ENCODE measurements around the gene BCAS3. TPM values are rescaled to one million over a fixed set of nuclear protein-coding genes. Genes with fewer than 3 reads are reported as not detected.

BCAS3 gene
- total and polyA plus RNA-seq, 2 donors (not counting 1 experiment from before 2014, with no cell fraction given): 13.9 to 73.4 TPM

GRCh38 chr17:61325382-61326073 lies 647.9 kb downstream of the BCAS3 start:
- Mint-ChIP-seq H3K9me3 (ENCODE audit: insufficient read depth) (no peaks in the 10 kb centered on the region), H3K27me3 (no peaks in the 10 kb centered on the region), H3K4me1 (no peaks in the 10 kb centered on the region), H3K27ac (no peak overlapping the region), H3K4me3 (no peak overlapping the region)
- no peak overlapping the region for H3K4me3 ChIP-seq (ENCODE audit: control extremely low read depth in 1 of 5, extremely low read depth in 1 of 5, insufficient read depth in 1 of 5, low read depth in 2 of 5, low read length in 4 of 5)
- DNase-seq (no peak), ATAC-seq (ENCODE audit: low read depth) (no peak)
- WGBS (ENCODE audit: insufficient coverage): 83% methylated on average over 2 of the region's 6 CpGs
- no peaks in the 10 kb centered on the region for H4K20me1 ChIP-seq (ENCODE audit: control insufficient read depth, insufficient read depth, low read length, poor library complexity, severe bottlenecking)
- no peaks in the 10 kb centered on the region for H3K4me1 ChIP-seq (ENCODE audit: control insufficient read depth in 2 of 2, insufficient read depth in 2 of 2, low read length in 2 of 2)
- intact Hi-C loops (cut with micrococcal nuclease): no loop called here
- no peaks in the 10 kb centered on the region for H3K36me3 ChIP-seq (replicated peaks in 1 of 2; ENCODE audit: control extremely low read depth in 1 of 2, control insufficient read depth in 1 of 2, extremely low read depth in 1 of 2, insufficient read depth in 2 of 2, low read length in 1 of 2)
- H3K79me2 ChIP-seq (ENCODE audit: control insufficient read depth, insufficient read depth, low read length): no peaks in the 10 kb centered on the region
- TF ChIP-seq EZH2 (IDR thresholded peaks at IDR 0.05; ENCODE audit: borderline replicate concordance, insufficient read depth, low read depth, low read length, poor library complexity, severe bottlenecking): no peak
- H3K4me2 ChIP-seq (replicated peaks; ENCODE audit: low read depth, low read length, poor library complexity, severe bottlenecking): no peak overlapping the region
- peaks cover 0 to 2% (median 0%) of the 10 kb centered on the region in 3 donors for H3K9me3 ChIP-seq (ENCODE audit: control extremely low read depth in 1 of 3, control insufficient read depth in 2 of 3, insufficient read depth in 1 of 3, low read length in 2 of 3)
- no peak overlapping the region for H3K9ac ChIP-seq (ENCODE audit: low read length)
- ChIA-PET POLR2A (no interaction called here), CTCF (no interaction called here)
- no peak overlapping the region for H3K27ac ChIP-seq (ENCODE audit: low read length in 2 of 2)
- no peaks in the 10 kb centered on the region for H3K27me3 ChIP-seq (replicated peaks in 1 of 4; ENCODE audit: control extremely low read depth in 1 of 4, control insufficient read depth in 3 of 4, insufficient read depth in 4 of 4, low read length in 3 of 4)
- H2AFZ ChIP-seq (ENCODE audit: insufficient read depth, low read depth, low read length, poor library complexity, severe bottlenecking): no peak overlapping the region

DNA sequence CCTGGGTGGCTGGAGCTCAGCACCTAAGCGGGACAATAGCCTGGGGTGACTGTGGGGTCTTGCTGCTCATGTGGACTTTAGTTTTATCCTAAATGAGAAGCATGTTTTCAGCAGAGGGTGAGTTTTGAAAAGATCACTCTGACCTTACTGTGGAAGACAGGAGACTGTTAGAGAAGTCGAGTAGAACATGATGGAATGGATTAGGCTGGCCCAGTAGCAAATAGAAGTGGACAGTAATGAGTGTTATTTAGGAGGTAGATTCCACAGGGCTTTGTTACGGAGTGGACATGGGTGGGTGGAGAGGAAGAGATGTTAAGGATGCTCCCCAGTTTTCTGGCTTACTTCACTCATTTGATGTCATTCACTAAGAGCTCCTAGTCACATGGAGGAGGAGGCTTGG lies 648.7 kb downstream of the BCAS3 start:
- 89% methylated on average over 3 of the region's 3 CpGs for WGBS (ENCODE audit: insufficient coverage)
- no peak overlapping the region for H3K27ac ChIP-seq (ENCODE audit: low read length in 2 of 2)
- H3K27ac Mint-ChIP-seq: no peak overlapping the region
- POLR2A ChIA-PET: no interaction called here
- H3K4me3 ChIP-seq (ENCODE audit: control extremely low read depth in 1 of 5, extremely low read depth in 1 of 5, insufficient read depth in 1 of 5, low read depth in 2 of 5, low read length in 4 of 5): no peak overlapping the region
- H2AFZ ChIP-seq (ENCODE audit: insufficient read depth, low read depth, low read length, poor library complexity, severe bottlenecking): no peak overlapping the region
- H3K9me3 Mint-ChIP-seq (ENCODE audit: insufficient read depth): no peaks in the 10 kb centered on the region
- no peak for ATAC-seq (ENCODE audit: low read depth)
- no peak overlapping the region for H3K9ac ChIP-seq (ENCODE audit: low read length)
- no peaks in the 10 kb centered on the region for H3K79me2 ChIP-seq (ENCODE audit: control insufficient read depth, insufficient read depth, low read length)
- no peaks in the 10 kb centered on the region for H3K4me1 Mint-ChIP-seq
- DNase-seq: no peak
- no peaks in the 10 kb centered on the region for H3K4me1 ChIP-seq (ENCODE audit: control insufficient read depth in 2 of 2, insufficient read depth in 2 of 2, low read length in 2 of 2)
- CTCF ChIA-PET: no interaction called here
- intact Hi-C loops (cut with micrococcal nuclease): no loop called here
- H3K9me3 ChIP-seq (ENCODE audit: control extremely low read depth in 1 of 3, control insufficient read depth in 2 of 3, insufficient read depth in 1 of 3, low read length in 2 of 3): peaks cover 0 to 2% (median 0%) of the 10 kb centered on the region in 3 donors
- no peaks in the 10 kb centered on the region for H3K27me3 Mint-ChIP-seq
- no peaks in the 10 kb centered on the region for H4K20me1 ChIP-seq (ENCODE audit: control insufficient read depth, insufficient read depth, low read length, poor library complexity, severe bottlenecking)
- H3K4me2 ChIP-seq (replicated peaks; ENCODE audit: low read depth, low read length, poor library complexity, severe bottlenecking): no peak overlapping the region
- H3K27me3 ChIP-seq (replicated peaks in 1 of 4; ENCODE audit: control extremely low read depth in 1 of 4, control insufficient read depth in 3 of 4, insufficient read depth in 4 of 4, low read length in 3 of 4): no peaks in the 10 kb centered on the region
- H3K36me3 ChIP-seq (replicated peaks in 1 of 2; ENCODE audit: control extremely low read depth in 1 of 2, control insufficient read depth in 1 of 2, extremely low read depth in 1 of 2, insufficient read depth in 2 of 2, low read length in 1 of 2): no peaks in the 10 kb centered on the region
- TF ChIP-seq EZH2 (IDR thresholded peaks at IDR 0.05; ENCODE audit: borderline replicate concordance, insufficient read depth, low read depth, low read length, poor library complexity, severe bottlenecking): no peak
- TF ChIP-seq CTCF (IDR thresholded peaks at IDR 0.05): no peak
- no peak overlapping the region for H3K4me3 Mint-ChIP-seq
